Effector CD8-positive, alpha-beta T cell (primary cell): ENCODE measurements around the gene OBP2A.
"Not testable (repeated sequence)": the region's sequence is repeated elsewhere in the genome, so short reads cannot be mapped to it uniquely, and the experiment has no call there.

Experiments
- DNase-seq: peaks from one replicate; lab custom pipeline; 2025; lab: John Stamatoyannopoulos, UW

Gene OBP2A

GRCh38 chr9:135512241-135512603 lies 33.7 kb upstream of the OBP2A start:
- DNase-seq: no peak

- no peak for DNase-seq
These were observed 33.0 kb upstream of the OBP2A start for GRCh38 chr9:135512904-135513303.

DNA sequence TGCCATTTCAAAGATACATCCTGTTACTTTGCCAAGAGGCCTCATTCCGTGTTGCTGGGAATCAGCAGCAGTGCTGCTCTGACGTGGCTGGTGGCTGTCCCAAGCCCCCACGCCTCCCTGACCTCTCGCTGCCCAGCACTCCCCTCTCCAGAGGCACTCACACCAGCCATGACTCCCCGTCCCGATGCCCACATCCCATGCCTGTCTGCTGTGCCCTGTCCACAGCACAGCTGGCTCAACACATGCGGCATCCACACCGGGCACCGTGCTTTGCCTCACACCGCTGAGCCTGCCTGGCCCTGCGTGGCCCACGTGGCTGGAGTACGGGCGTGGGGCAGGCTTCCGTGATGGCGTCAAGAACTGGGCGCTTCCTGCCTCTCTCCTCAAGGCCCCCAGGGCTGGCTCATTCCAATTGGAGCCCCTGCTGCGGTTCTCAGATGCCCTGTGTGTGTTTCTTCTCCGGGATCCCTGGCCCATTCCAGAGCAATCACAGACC lies 32.5 kb upstream of the OBP2A start:
- DNase-seq: no peak

GRCh38 chr9:135513906-135514305 lies 32.0 kb upstream of the OBP2A start:
- not testable (repeated sequence) for DNase-seq

GRCh38 chr9:135514342-135515082 lies 31.4 kb upstream of the OBP2A start:
- DNase-seq: no peak

DNA sequence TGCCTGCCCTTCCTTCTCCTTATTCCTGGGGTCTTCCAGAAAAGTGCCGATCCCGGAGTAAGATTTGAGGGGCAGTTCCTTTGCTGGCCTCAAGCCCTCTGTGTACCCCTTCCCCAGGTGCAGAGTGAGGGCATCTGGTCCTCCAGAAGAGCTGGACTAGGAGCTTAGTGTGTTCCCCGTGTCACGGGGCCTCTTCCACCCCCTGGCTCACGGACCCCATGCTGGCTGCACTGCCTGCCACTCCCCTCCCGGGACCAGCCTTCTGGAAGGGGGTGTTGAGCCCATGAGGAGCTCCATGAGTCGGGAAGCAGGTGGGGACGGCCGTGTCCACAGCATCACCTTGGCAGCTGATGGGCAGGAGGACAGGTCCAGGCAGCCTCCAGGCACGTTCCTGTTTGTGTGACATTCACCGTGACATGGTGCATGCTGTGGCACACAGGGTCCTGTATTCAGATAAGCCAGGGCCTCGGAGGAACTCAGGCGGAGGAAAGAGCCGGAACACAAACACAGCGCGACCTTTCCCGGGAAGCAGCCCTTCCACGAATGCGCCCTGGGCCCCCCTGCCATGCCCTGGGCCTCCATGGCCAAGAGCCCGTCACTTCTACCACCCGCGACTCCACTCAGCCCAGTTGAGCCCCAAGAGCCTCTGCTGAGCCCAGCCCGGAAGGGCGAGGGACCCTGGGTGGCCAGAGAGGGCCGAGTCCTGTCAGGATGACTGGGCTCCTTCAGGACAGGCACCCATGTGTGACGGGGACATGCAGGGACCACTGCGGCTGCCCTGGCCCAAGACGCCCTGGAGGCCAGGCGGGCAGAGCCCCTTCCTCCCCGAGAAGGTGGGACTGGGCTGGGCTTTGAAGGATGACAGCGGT lies 30.6 kb upstream of the OBP2A start:
- DNase-seq: no peak

DNA sequence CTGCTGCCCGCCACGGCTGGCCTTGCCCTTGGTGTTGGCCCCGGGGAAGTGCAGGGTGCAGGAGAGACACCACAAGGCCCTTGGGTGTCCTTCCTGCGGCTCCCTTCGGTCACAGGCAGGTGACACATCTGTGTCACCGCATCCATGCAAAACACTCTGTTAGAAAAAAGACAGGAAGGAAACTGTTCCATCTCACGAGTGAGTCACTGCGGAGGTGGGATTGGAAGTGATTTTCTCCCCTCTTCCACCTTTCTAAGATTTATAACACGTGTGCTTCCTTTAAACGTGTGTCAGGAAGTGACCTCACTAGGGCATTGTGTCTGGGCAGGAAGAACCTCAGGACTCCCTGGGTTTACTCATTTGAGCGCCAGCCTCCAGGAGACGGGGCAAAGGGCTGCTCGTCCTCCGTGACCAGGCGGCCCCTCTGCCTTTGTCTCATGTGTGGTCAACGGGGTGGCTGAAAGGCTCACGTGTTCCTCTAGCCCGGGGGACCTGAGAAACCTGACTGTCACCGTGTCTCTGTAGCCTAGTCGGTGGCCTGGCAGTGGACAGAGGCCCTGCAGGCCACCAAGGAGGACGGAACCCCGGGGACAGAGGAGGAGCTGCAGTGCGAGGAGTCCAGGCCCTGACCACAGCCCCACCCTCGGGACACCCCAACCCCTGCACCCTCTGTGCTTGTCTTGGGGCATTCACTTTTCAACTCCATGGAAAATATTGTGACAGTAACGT lies 29.6 kb upstream of the OBP2A start:
- DNase-seq: no peak

DNA sequence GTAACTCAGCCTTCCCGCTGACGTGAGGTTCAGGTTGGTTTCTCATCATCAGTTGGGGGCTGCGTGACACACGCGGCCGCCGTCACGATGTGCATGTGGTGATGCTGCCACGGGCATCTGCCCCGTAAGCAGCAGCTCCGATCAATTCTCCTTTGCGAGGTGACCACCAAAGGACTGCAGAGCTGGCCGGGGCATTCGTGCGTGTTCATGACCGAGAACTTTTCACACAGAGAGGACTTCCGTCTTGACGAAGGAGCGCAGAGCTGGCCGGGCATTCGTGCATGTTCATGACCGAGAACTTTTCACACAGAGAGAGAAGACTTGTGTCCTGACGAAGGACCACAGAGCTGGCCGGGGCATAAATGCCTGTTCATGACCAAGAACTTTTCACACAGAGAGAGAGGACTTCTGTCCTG lies 28.5 kb upstream of the OBP2A start:
- DNase-seq: no peak

GRCh38 chr9:135519179-135519971 lies 26.6 kb upstream of the OBP2A start:
- DNase-seq: no peak

GRCh38 chr9:135520916-135521607 lies 24.9 kb upstream of the OBP2A start, which contains the start of gene LCN1:
LCN1 (plus strand) TSS chr9:135521440; CDS start chr9:135521498, 58 bp downstream.
- DNase-seq: no peak

DNA sequence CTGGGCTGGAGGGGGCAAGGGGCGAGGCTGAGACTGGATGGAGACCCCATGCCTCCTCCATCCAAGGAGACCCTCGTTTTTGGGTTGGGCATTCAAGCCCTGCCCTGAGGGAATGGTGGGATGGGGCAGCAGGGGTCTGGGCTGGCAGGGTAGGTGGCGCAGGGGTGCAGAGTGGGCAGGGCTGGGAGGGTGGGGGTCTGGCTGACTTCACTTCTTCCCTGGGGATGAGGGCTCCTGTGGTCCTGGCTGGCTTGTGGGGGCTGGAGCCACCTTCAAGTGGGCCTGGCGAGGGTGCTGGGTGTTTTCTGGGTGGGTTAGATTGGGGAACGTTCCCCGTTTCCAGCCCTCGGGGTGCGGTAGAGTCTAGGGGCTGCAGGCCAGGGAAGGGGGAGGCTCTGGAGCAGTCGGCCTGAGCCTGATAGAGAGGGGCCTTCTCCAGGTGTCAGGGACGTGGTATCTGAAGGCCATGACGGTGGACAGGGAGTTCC lies 24.3 kb upstream of the OBP2A start:
- no peak for DNase-seq

DNA sequence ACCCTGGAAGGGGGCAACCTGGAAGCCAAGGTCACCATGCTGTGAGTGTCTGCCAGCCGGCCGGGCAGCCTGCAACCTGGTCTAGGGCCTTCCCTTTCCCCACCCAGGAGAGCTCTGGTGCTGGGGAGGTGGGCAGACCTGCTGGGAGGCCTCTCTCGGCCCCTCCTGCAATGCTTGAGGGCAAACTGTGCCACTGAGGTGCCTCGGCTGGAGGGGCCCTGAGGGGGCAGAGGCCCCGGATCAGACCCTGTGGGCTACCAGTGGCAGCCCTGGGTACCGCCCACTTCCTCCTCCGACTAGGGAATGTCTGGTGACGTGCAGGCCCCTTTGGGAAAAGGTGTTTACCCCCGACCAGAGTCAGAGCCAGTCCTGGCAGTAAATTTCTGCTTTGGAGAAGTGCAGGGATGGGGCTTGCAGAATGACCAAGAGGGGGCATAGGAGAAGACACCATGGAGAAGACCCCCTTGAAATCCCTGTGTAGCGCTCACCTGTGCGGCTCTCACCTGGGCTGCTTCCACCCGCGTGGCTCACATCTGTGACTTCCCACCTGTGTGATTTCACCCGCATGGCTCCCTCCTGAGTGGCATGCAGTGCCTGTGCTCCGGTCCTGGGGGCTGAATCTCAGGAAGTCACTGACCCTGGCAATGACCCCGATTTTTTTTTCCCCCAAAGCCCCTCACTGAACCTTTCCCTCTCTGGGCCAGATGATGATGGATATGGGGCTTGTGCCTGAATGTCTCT lies 23.6 kb upstream of the OBP2A start:
- no peak for DNase-seq

- DNase-seq: no peak
These were observed 23.0 kb upstream of the OBP2A start for GRCh38 chr9:135522931-135523330.

GRCh38 chr9:135523521-135524129 lies 22.3 kb upstream of the OBP2A start:
- DNase-seq: no peak

DNA sequence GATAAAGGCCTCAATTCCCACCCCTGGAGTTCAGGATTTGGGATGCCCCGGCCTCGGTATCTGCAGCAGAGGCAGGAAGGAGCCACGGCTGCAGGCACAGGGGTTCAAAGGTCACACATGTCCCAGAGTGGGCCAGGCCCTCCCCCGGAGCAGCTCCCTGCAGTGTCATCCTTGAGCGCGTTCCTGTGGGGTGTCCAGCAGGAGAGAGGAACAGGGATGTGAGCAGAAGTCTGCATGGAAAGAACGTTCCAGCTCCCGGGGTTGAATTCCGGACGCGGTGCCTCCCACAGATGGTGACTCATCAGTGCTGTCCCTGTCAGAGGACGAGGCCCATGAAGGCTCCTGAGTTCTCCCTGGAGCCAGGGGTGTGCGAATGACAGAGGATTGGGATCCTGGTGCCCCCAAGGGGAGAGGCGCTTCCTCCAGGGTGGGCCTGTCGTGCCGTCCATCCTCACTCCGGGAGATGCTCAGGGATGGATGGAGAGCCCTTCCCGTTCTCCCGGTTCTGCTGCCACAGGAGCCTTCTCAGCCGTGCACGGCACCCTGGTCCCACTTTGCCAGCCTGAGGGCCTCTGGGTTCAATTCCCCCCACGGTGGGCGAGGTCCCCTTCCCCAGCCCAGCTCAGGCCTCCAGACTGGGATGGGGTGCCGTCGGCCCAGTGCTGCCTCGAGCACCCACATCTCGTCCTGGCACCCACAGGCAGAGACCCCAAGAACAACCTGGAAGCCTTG lies 21.6 kb upstream of the OBP2A start:
- no peak for DNase-seq

- no peak for DNase-seq
These were observed 20.5 kb upstream of the OBP2A start for GRCh38 chr9:135525241-135526088.

GRCh38 chr9:135526089-135526729 lies 19.7 kb upstream of the OBP2A start:
- DNase-seq: no peak
